HepG2 (cell line): ENCODE data around the gene NUP88. TPM values are rescaled to one million over a fixed set of nuclear protein-coding genes. Genes with fewer than 3 reads are reported as not detected.

Experiments
- ARID5B ChIP-seq: IDR thresholded peaks from 2 replicates; pipeline ENCODE4 v1.4.0; 2020; ENCODE audit warnings: mild to moderate bottlenecking, missing genetic modification reagents
- ATM ChIP-seq: fragments of 450-650 bp; IDR thresholded peaks from 2 replicates; pipeline ENCODE4 v1.7.1; 2017; ENCODE audit warnings: mild to moderate bottlenecking, borderline replicate concordance
- BRF2 ChIP-seq: sonication (generic); formaldehyde crosslinking; IDR thresholded peaks from 2 replicates; pipeline ENCODE4 v1.8.1; 2022; ENCODE audit warnings: mild to moderate bottlenecking, missing genetic modification reagents
- CSRNP1 ChIP-seq: sonication (generic); formaldehyde crosslinking; IDR thresholded peaks from 2 replicates; pipeline ENCODE4 v1.8.1; 2023; ENCODE audit warnings: mild to moderate bottlenecking, missing genetic modification reagents
- GABPB1 ChIP-seq: IDR thresholded peaks from 2 replicates; pipeline ENCODE4 v1.6.1; 2016; ENCODE audit warnings: mild to moderate bottlenecking, missing genetic modification reagents, moderate library complexity, missing compliant biosample characterization
- HBP1 ChIP-seq: IDR thresholded peaks from 2 replicates; pipeline ENCODE4 v1.6.1; 2016; ENCODE audit warnings: low read depth, control low read depth
- KLF16 ChIP-seq, 2 experiments: sonication (generic) in 1 of 2; formaldehyde crosslinking in 1 of 2; IDR thresholded peaks; 2 replicates each; pipeline versions ENCODE4 v1.6.1 to v1.8.0; 2016 to 2023; ENCODE audit warnings: missing genetic modification reagents in 2 of 2, missing compliant biosample characterization in 1 of 2
- MIXL1 ChIP-seq: IDR thresholded peaks from 2 replicates; pipeline ENCODE4 v1.6.1; 2016
- NR2F1 ChIP-seq, 2 experiments: fragments of 450-650 bp in 1 of 2; formaldehyde crosslinking in 1 of 2; IDR thresholded peaks; 2 replicates each; pipeline versions ENCODE4 v1.5.0 to v1.6.1; 2016 to 2020; ENCODE audit warnings: mild to moderate bottlenecking in 1 of 2, missing compliant biosample characterization in 1 of 2, missing genetic modification reagents in 1 of 2, moderate library complexity in 1 of 2
- RAD51 ChIP-seq: fragments of 450-650 bp; IDR thresholded peaks from 2 replicates; pipeline ENCODE4 v1.6.1; 2016; ENCODE audit warnings: borderline replicate concordance
- THRA ChIP-seq: sonication (generic); formaldehyde crosslinking; IDR thresholded peaks from 2 replicates; pipeline ENCODE4 v1.4.0; 2020; ENCODE audit warnings: missing genetic modification reagents, borderline replicate concordance
- ZBTB7B ChIP-seq: sonication (generic); formaldehyde crosslinking; IDR thresholded peaks from 2 replicates; pipeline ENCODE4 v1.4.0; 2020; ENCODE audit warnings: missing genetic modification reagents
- ZFP90 ChIP-seq: sonication (generic); formaldehyde crosslinking; IDR thresholded peaks from 2 replicates; pipeline ENCODE4 v1.8.0; 2022; ENCODE audit warnings: missing genetic modification reagents, mild to moderate bottlenecking, inconsistent platforms, borderline replicate concordance
- ZNF253 ChIP-seq: sonication (generic); formaldehyde crosslinking; IDR thresholded peaks from 2 replicates; pipeline ENCODE4 v1.8.0; 2022; ENCODE audit warnings: mild to moderate bottlenecking, missing genetic modification reagents, borderline replicate concordance
- ZNF510 ChIP-seq: sonication (generic); formaldehyde crosslinking; IDR thresholded peaks from 2 replicates; pipeline ENCODE4 v1.4.0; 2020; ENCODE audit warnings: low read depth, mild to moderate bottlenecking, missing genetic modification reagents
- ZNF780A ChIP-seq: sonication (generic); formaldehyde crosslinking; IDR thresholded peaks from 2 replicates; pipeline ENCODE4 v1.8.0; 2022; ENCODE audit warnings: mild to moderate bottlenecking, missing genetic modification reagents, moderate library complexity
- ZXDC ChIP-seq: sonication (generic); formaldehyde crosslinking; IDR thresholded peaks from 2 replicates; pipeline ENCODE4 v1.5.0; 2020; ENCODE audit warnings: mild to moderate bottlenecking, missing genetic modification reagents
- polyA plus RNA-seq, 8 experiments: library from polyadenylated mRNA; depleted of rRNA in 3 of 8; stranded (reverse) in 7 of 8; unstranded in 1 of 8; fragments of >200 nt; fragmentation: Illumina TruSeq in 4 of 8; extraction: Trizol in 4 of 8; gene quantifications; 2 replicates each; pipeline versions ENCODE4 v1.2.1 to v1.2.3, GENCODE V29; 2011 to 2016; ENCODE audit warnings: low read depth in 4 of 8, missing spikeins in 1 of 8, mixed read lengths in 1 of 8; ENCODE audit not compliant: insufficient read depth in 1 of 8
- total RNA-seq, 5 experiments: library from RNA; depleted of rRNA; stranded (reverse); fragments of >200 nt; fragmentation: Illumina TruSeq; extraction: Trizol; gene quantifications; 2 replicates each; pipeline ENCODE4 v1.2.3, GENCODE V29; 2016; ENCODE audit warnings: low read depth in 1 of 5

NUP88 gene
- total and polyA plus RNA-seq, 2 of the 13 experiments (the other 11 are each of a cell fraction or from before 2014, with no cell fraction given) = 48.2 to 130 TPM

- TF ChIP-seq ZXDC (CRISPR knock-in tag) (no peak), NR2F1 (CRISPR knock-in tag; IDR thresholded peaks at IDR 0.05) (peak; percentile 56 to 72; a peak in 3 of 4 replicates), ATM (no peak), ZNF510 (CRISPR knock-in tag) (no peak), GABPB1 (CRISPR knock-in tag) (no peak), MIXL1 (CRISPR knock-in tag) (0 out of 2 replicates have a peak, but pooled peaks have one; percentile 42), KLF16 (CRISPR knock-in tag; IDR thresholded peaks at IDR 0.05) (peak in 1 of 2 experiments; percentile 18; a peak in 1 of 4 replicates), ZNF780A (CRISPR knock-in tag) (no peak), BRF2 (CRISPR knock-in tag) (peak; percentile 53; the same call in 1 of the 2 replicates), ZNF253 (CRISPR knock-in tag) (no peak), HBP1 (no peak), ZFP90 (CRISPR knock-in tag) (no peak), ARID5B (CRISPR knock-in tag) (peak; percentile 86), ZBTB7B (CRISPR knock-in tag) (no peak), CSRNP1 (CRISPR knock-in tag) (no peak), RAD51 (no peak), THRA (CRISPR knock-in tag) (0 out of 2 replicates have a peak, but pooled peaks have one; percentile 25)
Observed at GRCh38 chr17:5405400-5405799, 14.1 kb downstream of the NUP88 start (continued).
